GM21576 (cell line): ENCODE data around the gene SDHAF1.

Experiments used
- ATAC-seq: cut with Tn5 transposase; IDR thresholded peaks from one replicate; pipeline ENCODE4 v1.9.1; 2021; ENCODE audit warnings: mild to moderate bottlenecking, moderate library complexity; ENCODE audit not compliant: unreplicated experiment

SDHAF1 gene

DNA sequence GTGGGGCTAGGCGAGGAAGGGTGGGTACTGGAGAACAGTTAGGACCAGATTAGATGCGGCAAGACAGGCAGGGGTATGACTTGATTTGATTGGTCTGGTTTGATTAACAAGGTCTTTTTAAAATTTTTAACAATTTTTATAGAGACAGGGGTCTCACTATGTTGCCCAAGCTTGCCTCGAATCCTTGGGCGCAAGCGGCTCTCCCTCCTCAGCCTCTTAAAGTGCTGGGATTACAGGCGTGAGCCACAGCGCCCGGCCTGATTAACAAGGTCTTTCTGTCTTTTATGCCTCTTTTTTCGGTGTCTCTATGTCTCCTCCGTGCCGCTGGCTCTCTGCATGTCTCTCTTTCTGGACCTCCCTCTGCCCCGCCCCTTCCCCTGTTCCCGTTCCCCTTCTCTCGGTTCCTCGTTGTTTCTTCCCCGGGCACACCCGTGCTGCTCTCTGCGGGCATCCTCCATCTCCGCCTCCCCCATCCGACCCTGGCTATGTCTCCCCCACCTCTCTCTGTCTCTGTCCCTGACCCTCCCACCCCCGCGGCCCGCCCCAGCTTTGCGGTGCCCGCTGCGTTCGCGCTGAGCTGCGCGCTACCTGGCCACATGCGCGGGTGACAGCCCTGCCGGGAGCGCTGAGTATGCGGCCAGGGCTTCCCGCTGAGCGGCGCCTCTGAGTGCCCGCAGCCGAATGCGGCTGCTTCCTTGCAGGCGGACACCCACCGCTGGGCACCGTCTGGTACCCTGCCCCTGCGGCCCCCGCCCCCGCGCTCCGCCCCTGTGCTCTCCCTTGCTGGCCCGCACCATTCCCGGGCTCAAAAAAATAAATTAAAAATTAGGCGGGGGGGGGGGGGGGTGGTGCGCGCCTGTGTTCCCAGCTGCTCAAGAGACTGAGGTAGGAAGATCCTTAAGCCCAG is 8.1 kb upstream of the SDHAF1 start:
- no peak for ATAC-seq

DNA sequence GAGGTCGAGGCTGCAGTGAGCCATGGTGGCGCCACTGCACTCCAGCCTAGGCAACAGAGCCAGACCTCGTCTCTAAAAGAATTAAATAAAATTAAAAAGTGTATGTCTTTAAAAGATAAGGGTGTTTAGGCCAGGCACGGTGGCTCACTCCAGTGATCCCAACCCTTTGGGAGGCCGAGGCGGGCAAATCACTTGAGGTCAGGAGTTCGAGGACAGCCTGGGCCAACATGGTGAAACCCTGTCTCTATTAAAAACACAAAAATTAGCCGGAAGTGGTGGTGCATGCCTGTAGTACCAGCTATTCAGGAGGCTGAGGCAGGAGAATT is 7.5 kb upstream of the SDHAF1 start:
- ATAC-seq: no peak

DNA sequence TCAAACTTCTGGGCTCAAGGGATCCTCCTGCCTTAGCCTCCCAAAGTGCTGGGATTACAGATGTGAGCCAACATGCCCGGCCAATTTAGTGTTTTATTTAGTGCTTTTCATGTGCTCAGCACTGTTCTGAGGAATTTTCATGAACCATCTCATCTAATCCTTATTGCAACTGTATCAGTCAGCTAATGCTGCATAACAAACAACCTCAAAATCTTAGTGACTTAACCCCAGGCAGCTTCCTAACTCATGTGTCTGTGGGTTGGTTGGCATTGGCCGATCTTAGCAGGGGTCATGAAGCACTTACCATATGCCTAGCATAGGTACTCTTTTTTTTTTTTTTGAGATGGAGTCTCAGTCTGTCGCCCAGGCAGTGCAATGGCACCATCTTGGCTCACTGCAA is 6.2 kb upstream of the SDHAF1 start:
- ATAC-seq: no peak

DNA sequence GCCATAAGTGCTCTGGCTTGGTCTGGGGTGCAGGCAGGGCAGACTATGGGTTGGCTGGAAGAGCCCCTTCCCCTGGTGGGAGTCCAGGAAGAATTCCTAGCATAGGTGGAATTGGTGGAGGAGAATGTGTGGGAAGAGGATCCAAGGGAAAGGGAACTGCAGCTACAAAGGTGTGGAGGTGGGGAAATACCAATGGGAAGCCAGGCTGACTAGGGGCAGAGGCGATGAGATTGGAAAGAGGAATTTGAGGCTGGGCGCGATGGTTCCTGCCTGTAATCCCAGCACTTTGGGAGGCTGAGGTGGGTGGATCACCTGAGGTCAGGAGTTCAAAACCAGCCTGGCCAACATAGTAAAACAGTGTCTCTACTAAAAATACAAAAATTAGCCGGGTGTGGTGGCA is 4.8 kb upstream of the SDHAF1 start:
- no peak for ATAC-seq

DNA sequence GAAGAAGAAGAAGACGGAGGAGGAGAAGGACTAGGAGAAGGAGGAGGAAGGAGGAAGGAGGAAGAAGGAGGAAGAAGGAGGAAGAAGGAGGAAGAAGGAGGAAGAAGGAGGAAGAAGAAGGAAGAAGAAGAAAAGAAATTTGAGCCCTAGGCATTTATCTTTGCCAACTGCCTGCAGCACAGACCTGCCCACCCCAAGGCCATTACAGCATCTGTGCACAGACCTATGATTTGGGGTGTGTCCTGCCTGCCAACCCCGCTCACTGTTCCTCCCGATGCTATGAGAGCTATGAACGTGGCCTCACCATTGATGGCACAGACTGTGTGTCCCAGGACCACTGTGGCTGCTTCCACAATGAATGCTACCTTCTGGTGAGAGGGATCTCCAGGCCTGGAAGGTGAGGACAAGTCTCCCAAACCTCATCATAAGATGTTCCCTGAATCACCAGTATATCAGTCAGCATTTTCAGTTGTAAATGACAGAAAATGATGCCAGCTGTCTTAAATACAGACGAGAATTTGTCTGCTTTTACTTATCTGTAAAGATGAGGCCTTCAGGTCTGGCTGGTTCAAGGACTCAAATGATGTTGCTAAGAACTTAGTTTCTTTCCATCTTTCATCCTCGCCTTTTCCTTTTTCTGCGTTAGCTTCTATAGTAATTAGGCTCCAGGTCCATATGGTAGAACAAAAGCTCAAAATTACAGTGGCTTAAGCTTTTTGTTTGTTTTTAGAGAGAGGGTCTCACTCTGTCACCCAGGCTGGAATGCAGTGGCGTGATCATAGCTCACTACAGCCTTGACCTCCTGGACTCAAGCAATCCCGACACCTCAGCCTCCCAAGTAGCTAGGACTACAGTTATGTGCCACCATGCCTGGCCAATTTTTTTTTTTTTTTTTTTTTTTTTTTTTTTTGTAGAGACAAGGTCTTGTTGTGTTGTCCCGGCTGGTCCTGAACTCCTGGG is 3.9 kb upstream of the SDHAF1 start:
- no peak for ATAC-seq

DNA sequence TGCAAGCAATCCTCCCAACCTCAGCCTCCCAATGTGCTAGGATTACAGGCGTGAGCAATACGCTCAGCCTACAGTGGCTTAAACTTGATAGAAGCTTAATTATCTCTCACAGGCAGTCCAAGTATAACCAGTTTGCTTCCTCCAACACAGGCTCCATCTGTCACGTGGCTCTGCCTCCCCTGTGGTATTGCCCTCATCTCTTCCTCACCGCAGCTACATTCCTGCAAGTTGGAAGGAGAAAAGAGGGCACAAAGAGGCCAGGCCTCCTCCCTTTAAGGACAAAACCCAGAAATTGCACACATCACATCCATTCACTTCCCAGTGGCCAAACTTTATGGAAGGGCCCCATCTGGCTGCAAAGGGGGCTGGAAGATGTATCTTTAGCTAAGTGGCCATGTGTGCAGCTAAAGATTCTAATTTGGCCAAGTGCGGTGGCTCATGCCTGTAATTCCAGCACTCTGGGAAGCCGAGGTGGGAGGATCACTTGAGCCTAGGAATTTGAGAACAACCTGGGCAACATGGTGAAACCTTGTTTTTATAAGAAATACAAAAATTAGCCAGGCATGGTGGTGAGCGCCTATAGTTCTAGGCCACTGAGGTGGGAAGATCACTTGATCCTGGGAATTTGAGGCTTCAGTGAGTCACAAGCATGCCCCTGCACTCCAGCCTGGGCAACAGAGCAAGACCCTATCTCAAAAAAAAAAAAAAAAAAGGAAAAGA is 3.1 kb upstream of the SDHAF1 start:
- ATAC-seq: no peak

DNA sequence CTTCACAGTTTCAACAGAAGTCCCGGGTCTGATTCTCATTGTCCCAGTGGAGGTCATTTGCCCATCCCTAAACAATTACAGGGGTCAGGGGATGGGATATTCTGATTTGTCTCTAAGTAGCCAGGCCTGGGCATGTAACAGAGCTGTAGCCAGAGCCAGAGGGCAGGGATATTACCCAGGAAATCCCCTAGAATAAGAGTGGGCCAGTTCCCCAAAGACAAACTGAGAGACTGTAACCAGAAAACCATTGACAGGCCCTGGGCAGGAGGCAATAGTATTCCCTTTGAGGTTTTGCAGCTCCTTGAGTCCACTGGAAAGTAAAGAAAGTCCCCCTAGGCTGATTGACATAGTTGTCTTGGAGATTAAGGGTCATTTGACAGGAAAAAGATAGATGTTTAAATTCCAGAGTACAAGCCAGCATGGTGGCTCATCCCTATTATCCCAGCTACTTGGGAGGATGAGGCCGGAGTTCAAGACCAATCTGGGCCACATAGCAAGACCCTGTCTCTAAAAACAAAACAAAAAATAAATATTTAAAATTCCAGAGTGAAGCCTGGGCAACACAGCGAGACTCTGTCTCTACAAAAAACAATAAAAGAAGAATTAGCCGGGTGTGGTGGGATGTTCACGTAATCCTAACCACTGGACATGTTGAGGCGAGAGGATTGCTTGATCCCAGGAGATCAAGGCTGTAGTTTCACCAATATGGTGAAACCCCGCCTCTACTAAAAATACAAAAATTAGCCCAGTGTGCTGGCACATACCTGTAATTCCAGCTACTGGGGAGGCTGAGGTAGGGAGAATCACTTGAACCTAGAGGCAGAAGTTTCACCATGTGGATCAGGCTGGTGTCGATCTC is 1.9 kb upstream of the SDHAF1 start:
- no peak for ATAC-seq

DNA sequence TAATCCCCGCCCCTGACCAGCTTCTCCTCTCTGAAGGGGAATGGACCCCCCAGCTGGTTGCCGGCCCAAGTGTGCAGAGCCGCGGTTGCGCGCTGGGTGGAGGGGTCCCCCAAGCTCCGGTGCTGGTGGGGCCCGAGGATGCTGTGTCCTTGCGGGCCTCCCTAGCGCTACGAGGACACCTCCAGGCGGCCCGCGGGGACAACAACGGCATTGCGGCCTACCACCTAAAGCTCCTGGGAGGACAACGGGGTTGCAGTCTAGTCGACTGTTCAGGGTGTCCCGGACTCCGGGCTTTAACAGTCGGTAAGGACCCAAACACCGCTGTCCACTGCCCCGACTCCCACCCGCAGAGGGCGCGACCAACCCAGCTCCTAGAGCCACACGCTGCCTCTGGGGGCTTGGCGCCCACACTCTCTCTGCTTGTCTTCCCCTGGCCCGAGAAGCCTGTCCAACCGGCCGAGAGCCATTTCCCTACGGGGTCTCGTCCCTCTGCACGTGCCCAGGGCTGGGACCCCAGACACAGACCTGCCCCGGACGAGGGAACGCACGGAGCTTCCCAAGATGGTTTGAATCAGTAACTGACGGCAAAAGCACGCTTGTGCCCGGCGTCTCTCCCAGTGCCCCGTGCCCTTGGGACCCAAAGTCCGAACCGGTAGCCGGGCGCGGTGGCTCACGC is 927 bp upstream of the SDHAF1 start:
- no peak for ATAC-seq

DNA sequence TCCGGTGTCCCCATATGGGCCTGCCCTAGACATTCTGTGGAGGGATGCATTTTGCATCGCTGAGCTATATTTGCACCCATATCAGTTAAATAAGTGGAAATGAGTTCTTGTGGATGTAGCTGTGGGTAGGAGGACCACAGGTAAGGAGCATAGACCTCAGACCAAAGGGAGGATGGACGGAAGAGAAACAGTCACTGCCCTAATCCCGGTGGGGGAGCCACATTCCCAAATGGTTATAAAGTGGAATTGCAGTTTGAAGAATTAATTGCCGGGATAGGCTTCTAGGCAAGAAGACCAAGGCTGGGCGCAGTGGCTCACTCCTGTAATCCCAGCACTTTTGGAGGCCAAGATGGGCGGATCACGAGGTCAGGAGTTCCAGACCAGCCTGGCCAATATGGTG is 1.8 kb downstream of the SDHAF1 start:
- no peak for ATAC-seq

DNA sequence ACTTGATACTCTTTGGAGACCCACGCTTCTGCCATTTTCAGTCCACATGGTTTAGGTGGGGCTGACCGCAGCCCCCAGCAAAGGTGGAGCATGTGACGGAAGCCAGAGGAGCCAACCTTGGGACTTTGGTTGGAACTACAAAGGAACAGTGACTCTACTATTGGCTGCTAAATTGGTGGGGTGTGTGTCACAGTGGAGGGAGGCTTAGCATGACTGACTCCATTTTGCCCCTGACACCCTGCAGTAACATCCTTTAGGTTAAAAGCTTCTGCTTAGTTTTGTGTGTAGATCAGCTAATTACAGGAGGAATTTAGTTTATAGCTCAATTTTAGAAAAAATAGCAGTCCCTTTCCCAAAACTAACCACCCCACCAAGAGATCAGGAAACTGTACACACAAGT is 6.6 kb downstream of the SDHAF1 start:
- ATAC-seq: no peak

DNA sequence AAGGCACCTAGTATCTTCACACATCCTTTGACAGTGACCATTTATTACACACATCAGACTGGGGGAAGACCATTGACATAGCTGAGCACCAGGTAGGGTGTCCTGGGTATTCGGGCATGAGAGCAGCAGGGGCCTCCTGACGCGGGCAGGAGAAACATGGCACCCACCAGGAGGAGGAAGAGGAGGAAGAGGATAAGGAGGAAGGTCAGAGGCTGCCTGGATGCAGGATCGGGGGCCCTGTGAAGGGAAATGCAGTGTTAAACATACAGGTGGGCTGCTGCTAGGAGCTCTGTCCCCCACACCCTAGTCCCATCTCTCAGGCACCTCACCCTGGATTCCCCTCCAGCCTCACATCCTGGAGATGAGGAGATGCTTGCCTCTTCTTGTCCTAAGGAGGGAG is 8.3 kb downstream of the SDHAF1 start:
- no peak for ATAC-seq

DNA sequence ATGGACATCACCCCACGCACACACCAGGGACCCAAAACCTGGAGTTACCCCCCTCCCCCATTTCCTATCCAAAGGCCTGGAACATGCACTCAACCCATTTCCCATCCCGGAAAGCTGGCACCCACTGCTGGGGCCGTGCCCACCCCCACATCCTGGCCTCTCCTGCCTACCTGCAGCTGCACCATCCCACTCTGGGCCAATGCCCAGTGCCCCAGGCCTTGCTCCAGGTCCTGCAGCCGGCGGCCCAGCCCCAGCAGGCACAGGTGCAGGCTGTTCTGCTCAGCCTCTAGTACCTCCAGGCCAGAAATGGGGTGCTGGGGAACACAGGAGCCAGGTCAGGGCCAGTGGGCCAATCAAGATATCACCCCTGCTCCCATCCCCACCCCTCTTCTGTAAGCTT is 12.0 kb downstream of the SDHAF1 start:
- no peak for ATAC-seq

DNA sequence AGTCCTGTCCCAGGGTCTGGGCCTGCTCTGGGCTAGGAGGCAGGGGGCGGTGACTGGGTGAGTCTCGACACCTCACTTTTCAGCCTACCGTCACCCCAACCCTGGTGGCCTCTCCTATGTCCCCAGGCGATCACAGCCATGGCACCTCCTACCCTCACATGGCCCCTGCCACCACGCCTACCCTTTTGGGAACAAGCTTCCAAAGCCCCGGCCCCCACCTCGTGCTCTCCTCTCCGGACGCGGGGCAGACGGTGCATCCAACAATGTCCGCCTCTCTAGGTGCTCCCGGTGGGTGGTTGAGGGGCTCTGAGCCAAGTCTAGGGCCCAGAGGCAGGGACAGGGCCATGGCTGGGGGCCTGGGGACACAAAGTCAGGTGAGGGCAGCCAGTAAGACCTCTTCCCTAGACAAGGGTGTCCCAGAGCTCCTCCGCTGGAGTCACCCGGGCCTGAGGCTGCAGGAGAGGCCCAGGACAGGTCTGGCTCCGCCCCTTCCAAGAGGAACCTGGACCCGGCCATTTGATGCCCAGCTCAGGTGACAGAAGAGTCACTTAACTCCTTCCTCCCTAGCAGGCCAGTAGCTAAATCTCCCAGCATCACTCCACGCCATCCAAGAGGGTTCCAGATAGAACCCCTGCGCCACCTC is 13.5 kb downstream of the SDHAF1 start, which contains the start of gene SYNE4:
Gene SYNE4 (minus strand): TSS at position 478 of the 643 bp plus-strand sequence. CDS start 132 bp downstream, at position 346.
- no peak for ATAC-seq

DNA sequence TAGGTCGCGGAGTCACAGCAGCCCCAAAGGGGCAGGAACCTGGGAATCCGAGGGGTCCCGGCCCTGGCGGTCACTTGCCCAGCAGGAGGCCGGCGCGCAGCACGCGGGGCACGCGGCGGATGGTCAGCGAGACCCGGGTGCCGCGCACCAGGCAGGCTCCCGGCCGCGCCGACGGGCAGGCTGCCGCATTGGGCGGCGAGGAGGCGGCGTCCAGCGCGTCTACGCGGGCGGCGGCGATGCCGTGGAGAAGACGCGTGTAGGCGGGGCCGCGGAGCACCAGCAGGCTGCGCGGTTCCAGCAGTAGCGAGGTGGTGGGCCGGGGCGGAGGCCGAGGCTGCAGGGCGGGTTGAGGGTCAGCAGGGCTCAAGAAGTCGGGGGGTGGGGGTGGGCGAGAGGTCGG is 14.2 kb downstream of the SDHAF1 start:
- ATAC-seq: no peak

DNA sequence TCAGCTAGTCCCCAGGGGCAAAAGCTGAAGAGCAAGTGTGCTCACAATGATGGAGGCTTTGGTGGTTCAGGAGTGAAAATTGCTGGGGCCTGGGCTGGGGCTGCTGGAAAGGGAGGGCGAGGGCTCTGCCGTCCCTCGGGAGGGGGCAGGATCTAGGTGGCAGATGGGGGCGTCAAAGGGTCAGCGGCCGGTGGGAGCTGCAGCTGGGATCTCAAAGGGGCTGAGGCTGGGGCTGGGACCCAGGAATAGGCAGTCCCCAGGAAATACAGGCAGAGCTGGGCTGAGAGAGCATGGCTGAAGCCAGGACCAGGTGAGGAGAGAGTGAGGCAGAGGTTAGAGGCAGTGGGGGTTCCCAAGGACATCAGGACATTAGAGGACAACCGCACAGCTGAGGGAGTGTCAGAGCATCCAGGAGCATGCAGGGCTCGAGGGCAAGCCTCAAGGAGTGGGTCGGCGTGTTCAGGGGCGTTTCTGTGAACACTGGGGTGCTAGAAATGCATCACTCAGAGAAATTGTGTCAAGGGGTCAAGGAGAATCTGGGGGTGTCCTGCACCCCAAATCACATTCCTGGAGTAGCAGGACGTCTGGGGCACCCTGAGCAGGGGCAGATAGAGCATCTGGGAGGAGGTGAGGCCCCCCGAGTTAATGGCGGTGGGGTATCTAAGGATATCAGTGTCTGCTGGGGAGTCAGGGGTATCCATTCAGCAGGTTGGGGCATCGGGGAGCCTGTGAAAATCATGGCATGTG is 14.8 kb downstream of the SDHAF1 start:
- ATAC-seq: no peak

DNA sequence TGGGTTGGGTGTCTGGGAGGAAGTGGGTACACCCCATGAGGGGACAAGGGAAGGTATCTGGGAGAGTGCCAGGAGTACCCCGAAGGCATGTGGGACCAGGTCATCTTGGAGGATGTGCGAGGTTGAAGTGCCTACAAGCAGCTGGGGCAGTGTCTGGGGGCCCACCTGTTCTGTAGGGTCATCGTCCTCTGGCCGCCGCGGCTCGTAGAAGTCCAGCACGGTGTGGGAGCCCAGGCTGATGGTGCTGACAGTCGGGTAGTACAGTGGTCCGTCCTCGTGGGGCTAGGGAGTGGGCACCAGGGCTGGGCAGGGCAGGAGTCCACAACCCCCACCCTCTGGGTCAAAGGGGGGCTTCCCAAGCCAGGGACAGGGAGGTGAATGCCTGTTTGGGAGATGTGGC is 15.4 kb downstream of the SDHAF1 start:
- no peak for ATAC-seq

DNA sequence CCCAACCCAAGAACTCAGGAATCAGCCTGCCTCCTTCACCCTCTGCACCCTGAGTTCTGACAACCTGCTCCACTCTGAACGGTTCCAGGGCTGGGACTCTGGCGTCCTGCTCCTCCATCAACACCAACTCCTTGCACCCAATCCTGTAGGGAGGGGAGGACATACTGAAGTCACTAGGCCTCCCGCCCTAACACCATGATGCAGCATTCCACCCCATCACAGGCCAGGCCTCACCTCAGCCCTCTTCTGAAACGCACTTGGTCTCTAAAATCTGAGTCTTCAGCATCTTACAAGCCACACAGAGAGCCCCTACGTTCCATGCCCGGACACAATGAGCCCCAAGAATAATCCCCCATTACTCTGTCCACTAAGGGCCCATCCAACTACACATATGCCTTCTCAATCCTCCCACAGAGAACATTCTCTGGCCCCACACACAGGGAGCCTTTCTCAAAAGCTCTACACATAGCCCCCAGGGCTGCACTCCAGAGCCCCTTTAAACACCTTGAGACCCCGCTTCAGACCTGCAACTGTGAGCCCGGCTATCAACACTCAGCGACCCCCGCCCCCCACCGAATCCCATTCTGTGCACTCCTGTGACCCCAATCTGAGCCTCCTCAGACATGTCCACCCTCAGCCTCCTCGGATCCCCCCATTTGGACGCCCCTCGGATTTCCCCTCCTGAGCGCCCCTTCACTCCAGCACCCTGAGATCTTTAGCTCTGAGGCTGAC is 18.5 kb downstream of the SDHAF1 start:
- ATAC-seq: no peak
